ENCODE data around the gene DDX24. TPM values are rescaled to one million over a fixed set of nuclear protein-coding genes. Genes with fewer than 3 reads are reported as not detected.
"Not testable (repeated sequence)": the region's sequence is repeated elsewhere in the genome, so short reads cannot be mapped to it uniquely, and the experiment has no call there.

Gene DDX24
- total RNA-seq, 1 experiment from 2014 or later: 174 TPM

DNA sequence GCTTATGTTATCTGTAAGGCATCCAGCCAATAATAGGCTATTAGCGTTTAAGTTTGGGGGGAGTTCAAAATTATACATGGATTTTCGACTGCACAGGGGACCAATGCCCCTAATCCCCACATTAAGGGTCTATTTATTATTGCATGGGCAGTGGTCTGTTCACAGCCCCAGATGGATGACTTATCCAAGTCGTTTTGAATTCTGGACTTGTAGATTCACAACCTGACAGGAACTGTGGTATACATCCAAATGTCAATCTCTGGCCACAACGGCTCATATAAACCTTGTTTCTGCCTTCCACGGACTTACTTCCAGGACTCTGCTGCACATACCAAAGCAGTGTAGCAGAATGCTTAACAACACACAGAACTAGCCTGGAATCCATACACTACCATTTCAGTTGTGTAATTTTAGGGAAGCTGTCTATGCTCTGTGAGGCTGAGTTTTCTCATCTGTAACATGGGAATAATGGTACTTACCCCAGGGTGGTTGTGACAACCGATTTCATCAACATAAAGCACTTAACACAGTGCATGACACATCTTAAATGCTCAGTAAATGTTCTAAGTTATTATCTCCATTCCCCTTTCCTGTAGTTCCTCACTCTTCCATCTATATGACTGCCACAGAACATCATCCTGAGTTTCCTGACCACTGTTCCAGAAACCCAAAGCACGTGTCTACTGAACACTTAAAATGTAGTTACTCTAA lies 3.7 kb downstream of the DDX24 start (continued):
- TF ChIP-seq, protein P1, sequence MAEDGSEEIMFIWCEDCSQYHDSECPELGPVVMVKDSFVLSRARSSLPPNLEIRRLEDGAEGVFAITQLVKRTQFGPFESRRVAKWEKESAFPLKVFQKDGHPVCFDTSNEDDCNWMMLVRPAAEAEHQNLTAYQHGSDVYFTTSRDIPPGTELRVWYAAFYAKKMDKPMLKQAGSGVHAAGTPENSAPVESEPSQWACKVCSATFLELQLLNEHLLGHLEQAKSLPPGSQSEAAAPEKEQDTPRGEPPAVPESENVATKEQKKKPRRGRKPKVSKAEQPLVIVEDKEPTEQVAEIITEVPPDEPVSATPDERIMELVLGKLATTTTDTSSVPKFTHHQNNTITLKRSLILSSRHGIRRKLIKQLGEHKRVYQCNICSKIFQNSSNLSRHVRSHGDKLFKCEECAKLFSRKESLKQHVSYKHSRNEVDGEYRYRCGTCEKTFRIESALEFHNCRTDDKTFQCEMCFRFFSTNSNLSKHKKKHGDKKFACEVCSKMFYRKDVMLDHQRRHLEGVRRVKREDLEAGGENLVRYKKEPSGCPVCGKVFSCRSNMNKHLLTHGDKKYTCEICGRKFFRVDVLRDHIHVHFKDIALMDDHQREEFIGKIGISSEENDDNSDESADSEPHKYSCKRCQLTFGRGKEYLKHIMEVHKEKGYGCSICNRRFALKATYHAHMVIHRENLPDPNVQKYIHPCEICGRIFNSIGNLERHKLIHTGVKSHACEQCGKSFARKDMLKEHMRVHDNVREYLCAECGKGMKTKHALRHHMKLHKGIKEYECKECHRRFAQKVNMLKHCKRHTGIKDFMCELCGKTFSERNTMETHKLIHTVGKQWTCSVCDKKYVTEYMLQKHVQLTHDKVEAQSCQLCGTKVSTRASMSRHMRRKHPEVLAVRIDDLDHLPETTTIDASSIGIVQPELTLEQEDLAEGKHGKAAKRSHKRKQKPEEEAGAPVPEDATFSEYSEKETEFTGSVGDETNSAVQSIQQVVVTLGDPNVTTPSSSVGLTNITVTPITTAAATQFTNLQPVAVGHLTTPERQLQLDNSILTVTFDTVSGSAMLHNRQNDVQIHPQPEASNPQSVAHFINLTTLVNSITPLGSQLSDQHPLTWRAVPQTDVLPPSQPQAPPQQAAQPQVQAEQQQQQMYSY (CRISPR knock-in tag; IDR thresholded peaks at IDR 0.05): no peak
- TF ChIP-seq, protein P2, sequence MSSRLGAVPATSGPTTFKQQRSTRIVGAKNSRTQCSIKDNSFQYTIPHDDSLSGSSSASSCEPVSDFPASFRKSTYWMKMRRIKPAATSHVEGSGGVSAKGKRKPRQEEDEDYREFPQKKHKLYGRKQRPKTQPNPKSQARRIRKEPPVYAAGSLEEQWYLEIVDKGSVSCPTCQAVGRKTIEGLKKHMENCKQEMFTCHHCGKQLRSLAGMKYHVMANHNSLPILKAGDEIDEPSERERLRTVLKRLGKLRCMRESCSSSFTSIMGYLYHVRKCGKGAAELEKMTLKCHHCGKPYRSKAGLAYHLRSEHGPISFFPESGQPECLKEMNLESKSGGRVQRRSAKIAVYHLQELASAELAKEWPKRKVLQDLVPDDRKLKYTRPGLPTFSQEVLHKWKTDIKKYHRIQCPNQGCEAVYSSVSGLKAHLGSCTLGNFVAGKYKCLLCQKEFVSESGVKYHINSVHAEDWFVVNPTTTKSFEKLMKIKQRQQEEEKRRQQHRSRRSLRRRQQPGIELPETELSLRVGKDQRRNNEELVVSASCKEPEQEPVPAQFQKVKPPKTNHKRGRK (CRISPR knock-in tag; IDR thresholded peaks at IDR 0.05; ENCODE audit: borderline replicate concordance): no peak
- TF ChIP-seq ZNF416 (CRISPR knock-in tag; IDR thresholded peaks at IDR 0.05): no peak
- TF ChIP-seq ZNF423 (CRISPR knock-in tag; IDR thresholded peaks at IDR 0.05): no peak
- TF ChIP-seq SMAD4 (CRISPR knock-in tag; IDR thresholded peaks at IDR 0.05): no peak
- no peak for TF ChIP-seq NFATC4 (CRISPR knock-in tag; IDR thresholded peaks at IDR 0.05)
- TF ChIP-seq FOXK1 (CRISPR knock-in tag; IDR thresholded peaks at IDR 0.05): no peak
- TF ChIP-seq, protein P3, sequence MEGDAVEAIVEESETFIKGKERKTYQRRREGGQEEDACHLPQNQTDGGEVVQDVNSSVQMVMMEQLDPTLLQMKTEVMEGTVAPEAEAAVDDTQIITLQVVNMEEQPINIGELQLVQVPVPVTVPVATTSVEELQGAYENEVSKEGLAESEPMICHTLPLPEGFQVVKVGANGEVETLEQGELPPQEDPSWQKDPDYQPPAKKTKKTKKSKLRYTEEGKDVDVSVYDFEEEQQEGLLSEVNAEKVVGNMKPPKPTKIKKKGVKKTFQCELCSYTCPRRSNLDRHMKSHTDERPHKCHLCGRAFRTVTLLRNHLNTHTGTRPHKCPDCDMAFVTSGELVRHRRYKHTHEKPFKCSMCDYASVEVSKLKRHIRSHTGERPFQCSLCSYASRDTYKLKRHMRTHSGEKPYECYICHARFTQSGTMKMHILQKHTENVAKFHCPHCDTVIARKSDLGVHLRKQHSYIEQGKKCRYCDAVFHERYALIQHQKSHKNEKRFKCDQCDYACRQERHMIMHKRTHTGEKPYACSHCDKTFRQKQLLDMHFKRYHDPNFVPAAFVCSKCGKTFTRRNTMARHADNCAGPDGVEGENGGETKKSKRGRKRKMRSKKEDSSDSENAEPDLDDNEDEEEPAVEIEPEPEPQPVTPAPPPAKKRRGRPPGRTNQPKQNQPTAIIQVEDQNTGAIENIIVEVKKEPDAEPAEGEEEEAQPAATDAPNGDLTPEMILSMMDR (IDR thresholded peaks at IDR 0.05): no peak

DNA sequence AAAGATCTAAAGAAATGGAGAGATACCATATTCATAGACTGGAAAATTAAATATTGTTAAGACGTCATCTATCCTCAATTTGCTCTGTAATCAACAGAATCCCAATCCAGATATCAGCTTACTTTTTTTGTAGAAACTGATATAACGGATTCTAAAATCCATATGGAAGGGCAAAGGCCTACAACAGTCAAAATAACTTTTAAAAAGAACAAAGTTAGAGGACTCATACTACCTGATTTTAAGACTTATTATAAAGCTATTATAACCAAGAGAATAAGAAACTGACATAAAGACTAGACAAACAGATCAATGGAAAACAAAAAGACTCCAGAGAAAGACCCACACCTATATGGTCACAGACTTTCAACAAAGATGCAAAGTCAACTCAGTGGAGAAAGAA lies 6.0 kb downstream of the DDX24 start:
- no peaks in the 10 kb centered on the region for H3K27me3 Mint-ChIP-seq (ENCODE audit: low read depth)
- peaks cover 63% of the 10 kb centered on the region for H3K36me3 Mint-ChIP-seq
- DNase-seq (ENCODE audit: low spot score): no peak
- H3K4me1 Mint-ChIP-seq: peaks cover 20% of the 10 kb centered on the region
- no peak overlapping the region for H3K27ac Mint-ChIP-seq
- ATAC-seq: no peak
- no peak for TF ChIP-seq ZNF416 (CRISPR knock-in tag; IDR thresholded peaks at IDR 0.05)
- H3K4me3 Mint-ChIP-seq: no peak overlapping the region
- POLR2A ChIA-PET: no interaction called here
- CTCF ChIA-PET: interaction anchor here (1.0 kb wide), 1 partner anchor 38 kb away, joined by 3 read pairs; no protein-coding TSS in a partner anchor
- H3K9me3 Mint-ChIP-seq: peaks cover 40% of the 10 kb centered on the region

DNA sequence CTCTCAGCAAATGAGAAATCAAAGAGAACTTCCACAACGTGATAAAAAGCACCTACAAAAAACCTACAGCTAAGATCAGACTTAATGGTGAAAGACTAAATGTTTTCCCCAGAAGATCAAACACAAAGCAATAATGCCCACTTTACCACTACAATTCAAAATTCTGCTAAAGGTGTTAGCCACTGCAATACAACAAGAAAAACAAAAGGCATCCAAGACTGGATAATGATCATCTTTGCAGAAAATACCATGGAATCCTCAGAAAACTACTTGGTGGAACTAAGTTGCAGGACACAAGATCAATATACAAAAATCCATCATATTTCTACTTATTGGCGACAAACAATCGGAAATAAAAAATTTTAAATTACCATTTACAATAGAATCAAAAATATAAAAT lies 6.5 kb downstream of the DDX24 start:
- H3K27ac Mint-ChIP-seq: no peak overlapping the region
- H3K27me3 Mint-ChIP-seq (ENCODE audit: low read depth): no peaks in the 10 kb centered on the region
- H3K9me3 Mint-ChIP-seq: peaks cover 44% of the 10 kb centered on the region
- ATAC-seq: no peak
- H3K36me3 Mint-ChIP-seq: peaks cover 65% of the 10 kb centered on the region
- peaks cover 16% of the 10 kb centered on the region for H3K4me1 Mint-ChIP-seq
- POLR2A ChIA-PET: no interaction called here
- H3K4me3 Mint-ChIP-seq: no peak overlapping the region
- TF ChIP-seq, protein P4, sequence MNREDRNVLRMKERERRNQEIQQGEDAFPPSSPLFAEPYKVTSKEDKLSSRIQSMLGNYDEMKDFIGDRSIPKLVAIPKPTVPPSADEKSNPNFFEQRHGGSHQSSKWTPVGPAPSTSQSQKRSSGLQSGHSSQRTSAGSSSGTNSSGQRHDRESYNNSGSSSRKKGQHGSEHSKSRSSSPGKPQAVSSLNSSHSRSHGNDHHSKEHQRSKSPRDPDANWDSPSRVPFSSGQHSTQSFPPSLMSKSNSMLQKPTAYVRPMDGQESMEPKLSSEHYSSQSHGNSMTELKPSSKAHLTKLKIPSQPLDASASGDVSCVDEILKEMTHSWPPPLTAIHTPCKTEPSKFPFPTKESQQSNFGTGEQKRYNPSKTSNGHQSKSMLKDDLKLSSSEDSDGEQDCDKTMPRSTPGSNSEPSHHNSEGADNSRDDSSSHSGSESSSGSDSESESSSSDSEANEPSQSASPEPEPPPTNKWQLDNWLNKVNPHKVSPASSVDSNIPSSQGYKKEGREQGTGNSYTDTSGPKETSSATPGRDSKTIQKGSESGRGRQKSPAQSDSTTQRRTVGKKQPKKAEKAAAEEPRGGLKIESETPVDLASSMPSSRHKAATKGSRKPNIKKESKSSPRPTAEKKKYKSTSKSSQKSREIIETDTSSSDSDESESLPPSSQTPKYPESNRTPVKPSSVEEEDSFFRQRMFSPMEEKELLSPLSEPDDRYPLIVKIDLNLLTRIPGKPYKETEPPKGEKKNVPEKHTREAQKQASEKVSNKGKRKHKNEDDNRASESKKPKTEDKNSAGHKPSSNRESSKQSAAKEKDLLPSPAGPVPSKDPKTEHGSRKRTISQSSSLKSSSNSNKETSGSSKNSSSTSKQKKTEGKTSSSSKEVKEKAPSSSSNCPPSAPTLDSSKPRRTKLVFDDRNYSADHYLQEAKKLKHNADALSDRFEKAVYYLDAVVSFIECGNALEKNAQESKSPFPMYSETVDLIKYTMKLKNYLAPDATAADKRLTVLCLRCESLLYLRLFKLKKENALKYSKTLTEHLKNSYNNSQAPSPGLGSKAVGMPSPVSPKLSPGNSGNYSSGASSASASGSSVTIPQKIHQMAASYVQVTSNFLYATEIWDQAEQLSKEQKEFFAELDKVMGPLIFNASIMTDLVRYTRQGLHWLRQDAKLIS (CRISPR knock-in tag; IDR thresholded peaks at IDR 0.05; ENCODE audit: borderline replicate concordance): no peak
- TF ChIP-seq RORB (CRISPR knock-in tag; IDR thresholded peaks at IDR 0.05) (no peak), JUN (CRISPR knock-in tag; IDR thresholded peaks at IDR 0.05) (no peak), EMX1 (CRISPR knock-in tag; IDR thresholded peaks at IDR 0.05) (no peak)
- TF ChIP-seq, protein P5, sequence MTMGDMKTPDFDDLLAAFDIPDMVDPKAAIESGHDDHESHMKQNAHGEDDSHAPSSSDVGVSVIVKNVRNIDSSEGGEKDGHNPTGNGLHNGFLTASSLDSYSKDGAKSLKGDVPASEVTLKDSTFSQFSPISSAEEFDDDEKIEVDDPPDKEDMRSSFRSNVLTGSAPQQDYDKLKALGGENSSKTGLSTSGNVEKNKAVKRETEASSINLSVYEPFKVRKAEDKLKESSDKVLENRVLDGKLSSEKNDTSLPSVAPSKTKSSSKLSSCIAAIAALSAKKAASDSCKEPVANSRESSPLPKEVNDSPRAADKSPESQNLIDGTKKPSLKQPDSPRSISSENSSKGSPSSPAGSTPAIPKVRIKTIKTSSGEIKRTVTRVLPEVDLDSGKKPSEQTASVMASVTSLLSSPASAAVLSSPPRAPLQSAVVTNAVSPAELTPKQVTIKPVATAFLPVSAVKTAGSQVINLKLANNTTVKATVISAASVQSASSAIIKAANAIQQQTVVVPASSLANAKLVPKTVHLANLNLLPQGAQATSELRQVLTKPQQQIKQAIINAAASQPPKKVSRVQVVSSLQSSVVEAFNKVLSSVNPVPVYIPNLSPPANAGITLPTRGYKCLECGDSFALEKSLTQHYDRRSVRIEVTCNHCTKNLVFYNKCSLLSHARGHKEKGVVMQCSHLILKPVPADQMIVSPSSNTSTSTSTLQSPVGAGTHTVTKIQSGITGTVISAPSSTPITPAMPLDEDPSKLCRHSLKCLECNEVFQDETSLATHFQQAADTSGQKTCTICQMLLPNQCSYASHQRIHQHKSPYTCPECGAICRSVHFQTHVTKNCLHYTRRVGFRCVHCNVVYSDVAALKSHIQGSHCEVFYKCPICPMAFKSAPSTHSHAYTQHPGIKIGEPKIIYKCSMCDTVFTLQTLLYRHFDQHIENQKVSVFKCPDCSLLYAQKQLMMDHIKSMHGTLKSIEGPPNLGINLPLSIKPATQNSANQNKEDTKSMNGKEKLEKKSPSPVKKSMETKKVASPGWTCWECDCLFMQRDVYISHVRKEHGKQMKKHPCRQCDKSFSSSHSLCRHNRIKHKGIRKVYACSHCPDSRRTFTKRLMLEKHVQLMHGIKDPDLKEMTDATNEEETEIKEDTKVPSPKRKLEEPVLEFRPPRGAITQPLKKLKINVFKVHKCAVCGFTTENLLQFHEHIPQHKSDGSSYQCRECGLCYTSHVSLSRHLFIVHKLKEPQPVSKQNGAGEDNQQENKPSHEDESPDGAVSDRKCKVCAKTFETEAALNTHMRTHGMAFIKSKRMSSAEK (CRISPR knock-in tag; IDR thresholded peaks at IDR 0.05; ENCODE audit: borderline replicate concordance): no peak
- TF ChIP-seq, protein P6, sequence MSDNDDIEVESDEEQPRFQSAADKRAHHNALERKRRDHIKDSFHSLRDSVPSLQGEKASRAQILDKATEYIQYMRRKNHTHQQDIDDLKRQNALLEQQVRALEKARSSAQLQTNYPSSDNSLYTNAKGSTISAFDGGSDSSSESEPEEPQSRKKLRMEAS (CRISPR knock-in tag; IDR thresholded peaks at IDR 0.05): no peak
- CTCF ChIA-PET: interaction anchor here (1.0 kb wide), 1 partner anchor 38 kb away, joined by 3 read pairs; no protein-coding TSS in a partner anchor
- no peak for DNase-seq (ENCODE audit: low spot score)

DNA sequence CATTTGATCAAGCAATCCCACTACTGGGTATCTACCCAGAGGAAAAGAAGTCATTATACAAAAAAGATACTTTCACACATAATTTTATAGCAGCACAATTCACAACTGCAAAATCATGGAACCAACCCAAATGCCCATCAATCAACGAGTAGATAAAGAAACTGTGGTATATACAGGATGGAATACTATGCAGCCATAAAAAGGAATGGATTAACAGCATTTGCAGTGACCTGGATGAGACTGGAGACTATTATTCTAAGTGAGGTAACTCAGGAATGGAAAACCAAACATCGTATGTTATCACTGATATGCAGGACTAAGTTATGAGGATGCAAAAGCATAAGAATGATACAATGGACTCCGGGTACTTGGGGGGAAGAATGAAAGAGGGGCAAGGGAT lies 8.9 kb downstream of the DDX24 start:
- DNase-seq (ENCODE audit: low spot score); ATAC-seq; CTCF ChIA-PET; H3K27ac Mint-ChIP-seq; H3K27me3 Mint-ChIP-seq (ENCODE audit: low read depth); POLR2A ChIA-PET; H3K4me3 Mint-ChIP-seq: not testable (repeated sequence)
- Mint-ChIP-seq H3K9me3 (peaks cover 66% of the 10 kb centered on the region), H3K4me1 (peaks cover 12% of the 10 kb centered on the region), H3K36me3 (peaks cover 68% of the 10 kb centered on the region)

All from WTC11 (cell line).